Astrocyte of the spinal cord (primary cell): ENCODE measurements around the gene RASGRP3.

Source experiments
- DNase-seq: peaks from one replicate; pipeline ENCODE4 v3.0.0; 2011; ENCODE audit warnings: low read depth, low spot score
- H3K4me3 ChIP-seq: 2 replicates; pipeline ENCODE4 v1.5.1; 2011; ENCODE audit warnings: low read depth, mild to moderate bottlenecking, low read length, moderate library complexity
- CTCF ChIP-seq: IDR thresholded peaks from 2 replicates; pipeline ENCODE4 v1.5.1; 2012; ENCODE audit warnings: low read depth, mild to moderate bottlenecking, low read length, inconsistent platforms
- in situ Hi-C: cut with HindIII; loops from 2 replicates; pipeline ENCODE4 v1.10.0; 2017; ENCODE audit warnings: low sequenced_read_pairs

The RASGRP3 gene

DNA sequence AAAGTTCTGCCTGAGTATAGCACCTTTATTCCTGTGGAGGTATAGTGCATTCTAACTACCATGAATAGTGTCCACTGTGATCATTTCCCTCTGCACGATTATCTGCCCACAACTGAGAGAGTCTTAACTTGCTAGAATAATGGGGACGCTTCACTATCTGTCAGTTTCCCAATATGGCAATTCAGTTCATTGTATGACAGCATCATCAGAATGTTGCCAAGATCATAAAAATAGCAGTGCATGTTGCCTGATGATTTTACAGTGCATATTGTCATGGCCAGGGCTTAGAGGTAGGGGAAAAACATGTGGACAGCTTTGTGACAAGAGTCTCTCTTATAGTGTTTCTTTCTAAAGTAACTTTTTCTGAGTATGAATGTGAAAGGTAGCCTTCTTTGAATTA lies 6.1 kb downstream of the RASGRP3 start:
- H3K4me3 ChIP-seq: no peak overlapping the region
- in situ Hi-C loops: no loop called here

DNA sequence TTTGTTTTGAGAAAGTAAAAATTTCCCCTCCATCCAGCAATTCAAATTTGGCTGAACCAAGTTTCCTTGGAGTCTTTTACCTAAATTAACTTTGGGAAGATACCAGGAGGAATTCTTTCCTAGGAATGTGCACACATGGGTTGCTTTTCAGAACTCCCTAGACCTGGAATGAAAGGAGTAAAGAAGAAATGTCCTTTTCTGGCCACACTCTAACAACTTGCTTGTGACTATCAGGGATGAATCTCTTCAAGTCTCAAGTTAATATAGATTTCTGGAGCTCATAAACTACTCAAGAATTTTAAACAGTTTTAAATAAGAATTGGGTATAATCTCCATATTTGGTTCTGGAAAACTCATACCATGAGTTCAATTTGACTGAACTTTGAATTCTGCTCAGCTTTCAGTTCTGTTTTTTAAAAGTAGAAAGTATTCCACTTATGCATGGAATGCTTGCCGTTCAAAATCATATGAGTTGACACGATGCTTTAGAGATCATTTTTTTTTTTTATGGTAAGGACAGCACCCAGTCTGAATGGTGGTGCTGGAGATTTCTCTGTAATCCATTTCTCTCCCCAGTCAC lies 7.7 kb downstream of the RASGRP3 start:
- no peak for TF ChIP-seq CTCF
- in situ Hi-C loops: no loop called here
- H3K4me3 ChIP-seq: no peak overlapping the region
- DNase-seq: no peak

More for the DNA sequence above, 6.1 kb downstream of the RASGRP3 start:
- TF ChIP-seq CTCF: no peak
- DNase-seq: no peak

DNA sequence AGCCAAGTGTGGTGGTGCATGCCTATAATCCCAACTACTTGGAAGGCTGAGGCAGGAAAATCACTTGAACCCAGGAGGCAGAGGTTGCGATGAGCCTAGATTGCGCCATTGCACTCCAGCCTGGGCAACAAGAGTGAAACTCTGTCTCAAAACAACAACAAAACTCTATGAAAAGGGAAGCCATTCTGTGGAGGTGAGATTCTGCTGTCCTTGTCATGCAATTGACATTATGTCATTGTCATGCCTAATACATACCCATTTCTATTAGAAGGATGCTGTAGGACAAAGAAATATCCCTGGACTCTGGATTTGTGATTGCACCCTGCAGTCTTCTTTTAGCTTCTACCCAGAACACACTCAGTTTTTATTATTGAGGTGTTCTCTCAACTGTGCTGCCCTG lies 8.6 kb downstream of the RASGRP3 start:
- in situ Hi-C loops: no loop called here
- H3K4me3 ChIP-seq: no peak overlapping the region
- no peak for DNase-seq
- no peak for TF ChIP-seq CTCF

GRCh38 chr2:33486544-33486943 lies 10.1 kb downstream of the RASGRP3 start:
- no peak overlapping the region for H3K4me3 ChIP-seq
- DNase-seq: no peak
- in situ Hi-C loops: no loop called here
- no peak for TF ChIP-seq CTCF

GRCh38 chr2:33488178-33488690 lies 11.8 kb downstream of the RASGRP3 start:
- DNase-seq: no peak
- no peak overlapping the region for H3K4me3 ChIP-seq
- in situ Hi-C loops: no loop called here
- TF ChIP-seq CTCF: no peak

GRCh38 chr2:33488715-33489540 lies 12.5 kb downstream of the RASGRP3 start:
- DNase-seq: no peak
- no peak overlapping the region for H3K4me3 ChIP-seq
- TF ChIP-seq CTCF: no peak
- in situ Hi-C loops: no loop called here
